Measurements from ENCODE around the gene FYB1. TPM values are rescaled to one million over a fixed set of nuclear protein-coding genes. Genes with fewer than 3 reads are reported as not detected.

FYB1 gene
- total RNA-seq, 1 donor from 2014 or later = 0.55 TPM

GRCh38 chr5:39167141-39167971 lies 52.0 kb downstream of the FYB1 start:
- no peaks in the 10 kb centered on the region for H3K9me3 Mint-ChIP-seq
- ATAC-seq (ENCODE audit: low read depth) = no peak
- intact Hi-C loops (cut with micrococcal nuclease) = no loop called here
- H3K36me3 Mint-ChIP-seq (ENCODE audit: low read depth) = no peaks in the 10 kb centered on the region
- DNase-seq = no peak
- H3K4me1 Mint-ChIP-seq = peaks cover 8% of the 10 kb centered on the region
- H3K27me3 Mint-ChIP-seq = no peaks in the 10 kb centered on the region
- H3K4me3 Mint-ChIP-seq = no peak overlapping the region
- ChIA-PET CTCF (no interaction called here), POLR2A (no interaction called here)
- no peak for TF ChIP-seq CTCF (IDR thresholded peaks at IDR 0.05)
- H3K27ac Mint-ChIP-seq = no peak overlapping the region

GRCh38 chr5:39164529-39165402 lies 54.6 kb downstream of the FYB1 start:
- H3K36me3 Mint-ChIP-seq (ENCODE audit: low read depth) = no peaks in the 10 kb centered on the region
- ATAC-seq (ENCODE audit: low read depth) = no peak
- intact Hi-C loops (cut with micrococcal nuclease) = no loop called here
- peaks cover under 1% of the 10 kb centered on the region for H3K27me3 Mint-ChIP-seq
- DNase-seq = no peak
- H3K4me1 Mint-ChIP-seq = peaks cover 8% of the 10 kb centered on the region
- TF ChIP-seq CTCF (IDR thresholded peaks at IDR 0.05) = no peak
- no peaks in the 10 kb centered on the region for H3K9me3 Mint-ChIP-seq
- CTCF ChIA-PET = interaction anchor here (1.0 kb wide), 1 partner anchor 13 kb away, joined by 3 read pairs; no protein-coding TSS in a partner anchor
- POLR2A ChIA-PET = no interaction called here
- no peak overlapping the region for H3K27ac Mint-ChIP-seq
- H3K4me3 Mint-ChIP-seq = no peak overlapping the region

GRCh38 chr5:39164016-39164415 lies 55.3 kb downstream of the FYB1 start:
- DNase-seq = no peak
- Mint-ChIP-seq H3K9me3 (no peaks in the 10 kb centered on the region), H3K4me1 (peaks cover 8% of the 10 kb centered on the region)

GRCh38 chr5:39161578-39161977 lies 57.8 kb downstream of the FYB1 start:
- intact Hi-C loops (cut with micrococcal nuclease) = no loop called here
- ChIA-PET POLR2A (no interaction called here), CTCF (no interaction called here)
- DNase-seq (no peak), ATAC-seq (ENCODE audit: low read depth) (no peak)
- no peaks in the 10 kb centered on the region for H3K36me3 Mint-ChIP-seq (ENCODE audit: low read depth)
- H3K4me1 Mint-ChIP-seq = peaks cover 8% of the 10 kb centered on the region
- no peak overlapping the region for H3K27ac Mint-ChIP-seq
- no peak overlapping the region for H3K4me3 Mint-ChIP-seq
- no peaks in the 10 kb centered on the region for H3K9me3 Mint-ChIP-seq
- no peak for TF ChIP-seq CTCF (IDR thresholded peaks at IDR 0.05)
- H3K27me3 Mint-ChIP-seq = peaks cover 6% of the 10 kb centered on the region

More at GRCh38 chr5:39164016-39164415, 55.3 kb downstream of the FYB1 start:
- H3K36me3 Mint-ChIP-seq (ENCODE audit: low read depth) = no peaks in the 10 kb centered on the region
- peaks cover 6% of the 10 kb centered on the region for H3K27me3 Mint-ChIP-seq
- ATAC-seq (ENCODE audit: low read depth) = no peak
- intact Hi-C loops (cut with micrococcal nuclease) = no loop called here
- ChIA-PET CTCF (interaction anchor here (1.0 kb wide), 1 partner anchor 12 kb away, joined by 3 read pairs; no protein-coding TSS in a partner anchor), POLR2A (no interaction called here)
- H3K27ac Mint-ChIP-seq = no peak overlapping the region
- H3K4me3 Mint-ChIP-seq = no peak overlapping the region
- no peak for TF ChIP-seq CTCF (IDR thresholded peaks at IDR 0.05)
